Astrocyte (in vitro differentiated cells and primary cell): ENCODE results near the gene SRF.

ENCODE experiments used
- CTCF ChIP-seq: IDR thresholded peaks from 2 replicates; pipeline ENCODE4 v1.5.1; 2011; ENCODE audit warnings: low read depth, mild to moderate bottlenecking, inconsistent platforms, low read length, moderate library complexity; ENCODE audit not compliant: insufficient read depth
- EZH2 ChIP-seq: IDR thresholded peaks from 2 replicates; pipeline ENCODE4 v1.6.1; 2012; ENCODE audit warnings: mild to moderate bottlenecking, low read length, inconsistent platforms; ENCODE audit not compliant: insufficient read depth

- TF ChIP-seq CTCF (no peak), EZH2 (no peak)
Observed at GRCh38 chr6:43186706-43187105, 15.6 kb downstream of the SRF start.
